Osteocyte (in vitro differentiated cells): ENCODE results near the gene HDAC9. TPM values are rescaled to one million over a fixed set of nuclear protein-coding genes. Genes with fewer than 3 reads are reported as not detected.
A peak's percentile ranks its signal among the peaks of the same experiment; 100 is the strongest.

ENCODE experiments used
- DNase-seq: peaks from one replicate; pipeline ENCODE4 v3.0.0; 2021; ENCODE audit warnings: mixed read lengths; ENCODE audit not compliant: unreplicated experiment; ENCODE audit errors: extremely low spot score
- H3K27ac Mint-ChIP-seq: one replicate; pipeline ENCODE4 v1.8.0; 2021; ENCODE audit warnings: mild to moderate bottlenecking, mixed read lengths; ENCODE audit not compliant: unreplicated experiment
- H3K27me3 Mint-ChIP-seq: one replicate; pipeline ENCODE4 v1.8.0; 2021; ENCODE audit warnings: mixed read lengths; ENCODE audit not compliant: unreplicated experiment
- H3K36me3 Mint-ChIP-seq: one replicate; pipeline ENCODE4 v1.8.0; 2021; ENCODE audit warnings: mixed read lengths; ENCODE audit not compliant: unreplicated experiment
- H3K4me1 Mint-ChIP-seq: one replicate; pipeline ENCODE4 v1.8.0; 2021; ENCODE audit warnings: mixed read lengths; ENCODE audit not compliant: unreplicated experiment
- H3K4me3 Mint-ChIP-seq: one replicate; pipeline ENCODE4 v1.8.0; 2021; ENCODE audit warnings: mild to moderate bottlenecking, moderate library complexity, mixed read lengths; ENCODE audit not compliant: unreplicated experiment
- H3K9me3 Mint-ChIP-seq: one replicate; pipeline ENCODE4 v1.8.0; 2021; ENCODE audit warnings: mixed read lengths; ENCODE audit not compliant: unreplicated experiment
- CTCF ChIP-seq: fragments of 200-600 bp; sonication (generic); IDR thresholded peaks from 2 replicates; pipeline ENCODE4 v1.5.0; 2021; ENCODE audit warnings: antibody characterized with exemption, mild to moderate bottlenecking, moderate library complexity
- total RNA-seq: library from RNA; stranded (reverse); gene quantifications from 2 replicates; pipeline ENCODE4 v1.2.1, GENCODE V29; 2021

The HDAC9 gene
- total RNA-seq, 1 donor from 2014 or later = 0.81 TPM

DNA sequence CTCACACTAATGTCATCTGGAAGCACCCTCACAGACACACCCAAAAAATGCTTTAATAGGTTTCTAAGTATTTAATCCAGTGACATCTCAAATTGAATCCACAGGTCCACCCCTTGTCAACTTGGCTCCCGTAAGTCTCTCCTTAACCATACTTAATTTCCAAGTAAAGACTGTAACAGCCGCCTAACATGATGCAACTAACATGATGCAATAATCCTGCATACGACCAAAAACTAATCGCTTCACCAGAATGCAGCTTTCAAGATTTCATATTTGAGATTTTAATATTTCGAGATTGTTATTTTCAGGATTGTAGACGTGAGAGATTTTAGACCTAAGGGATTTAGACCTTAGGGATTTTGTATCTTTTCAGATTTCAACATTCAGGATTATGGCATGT lies 3.7 kb upstream of the HDAC9 start:
- Mint-ChIP-seq H3K36me3 (no peaks in the 10 kb centered on the region), H3K27me3 (no peaks in the 10 kb centered on the region), H3K4me1 (peaks cover 20% of the 10 kb centered on the region), H3K4me3 (no peak overlapping the region), H3K9me3 (no peaks in the 10 kb centered on the region), H3K27ac (no peak overlapping the region)
- TF ChIP-seq CTCF = no peak
- DNase-seq = no peak

GRCh38 chr7:18494406-18494805 lies 1.1 kb upstream of the HDAC9 start:
- Mint-ChIP-seq H3K4me1 (peaks cover 20% of the 10 kb centered on the region), H3K36me3 (no peaks in the 10 kb centered on the region), H3K4me3 (no peak overlapping the region), H3K27ac (no peak overlapping the region), H3K9me3 (no peaks in the 10 kb centered on the region), H3K27me3 (no peaks in the 10 kb centered on the region)
- no peak for DNase-seq
- no peak for TF ChIP-seq CTCF

DNA sequence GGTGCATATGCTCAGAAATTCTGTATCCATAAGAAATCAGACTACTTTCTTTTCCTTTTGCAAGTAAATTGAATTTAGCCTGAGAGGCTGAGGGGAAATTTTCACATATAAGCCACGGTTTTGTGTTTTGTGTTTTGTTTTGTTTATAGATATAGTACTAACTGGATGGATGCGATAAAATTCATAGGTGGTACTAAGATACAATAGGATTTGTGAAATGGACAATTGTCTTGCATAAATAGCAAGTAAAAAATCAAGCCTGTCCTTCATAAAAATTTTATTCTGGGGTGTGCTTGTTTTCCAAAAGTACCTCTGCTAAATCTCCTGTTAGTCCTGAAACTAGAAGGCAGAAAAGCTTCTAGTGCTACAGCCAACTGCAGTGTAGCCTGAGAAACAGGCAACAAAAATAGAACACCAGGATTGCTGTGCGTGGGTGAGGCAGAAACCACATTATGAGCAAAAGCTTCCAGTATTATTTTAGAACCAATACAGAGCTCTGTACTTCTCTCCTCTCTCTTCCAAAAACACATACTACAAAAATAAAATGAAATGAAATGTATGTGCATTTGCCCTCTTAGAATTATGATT lies 634 bp upstream of the HDAC9 start:
- Mint-ChIP-seq H3K27me3 (no peaks in the 10 kb centered on the region), H3K27ac (peak overlapping the region; percentile 67), H3K4me1 (peaks cover 23% of the 10 kb centered on the region), H3K9me3 (no peaks in the 10 kb centered on the region), H3K4me3 (peak overlapping the region; percentile 72), H3K36me3 (no peaks in the 10 kb centered on the region)
- DNase-seq = no peak
- no peak for TF ChIP-seq CTCF

- no peak overlapping the region for H3K27ac Mint-ChIP-seq
- no peaks in the 10 kb centered on the region for H3K27me3 Mint-ChIP-seq
- H3K4me1 Mint-ChIP-seq = peaks cover 25% of the 10 kb centered on the region
- no peaks in the 10 kb centered on the region for H3K36me3 Mint-ChIP-seq
- no peak overlapping the region for H3K4me3 Mint-ChIP-seq
- H3K9me3 Mint-ChIP-seq = no peaks in the 10 kb centered on the region
- TF ChIP-seq CTCF = no peak
- no peak for DNase-seq
Measured at GRCh38 chr7:18496341-18496700, 772 bp downstream of the HDAC9 start.

DNA sequence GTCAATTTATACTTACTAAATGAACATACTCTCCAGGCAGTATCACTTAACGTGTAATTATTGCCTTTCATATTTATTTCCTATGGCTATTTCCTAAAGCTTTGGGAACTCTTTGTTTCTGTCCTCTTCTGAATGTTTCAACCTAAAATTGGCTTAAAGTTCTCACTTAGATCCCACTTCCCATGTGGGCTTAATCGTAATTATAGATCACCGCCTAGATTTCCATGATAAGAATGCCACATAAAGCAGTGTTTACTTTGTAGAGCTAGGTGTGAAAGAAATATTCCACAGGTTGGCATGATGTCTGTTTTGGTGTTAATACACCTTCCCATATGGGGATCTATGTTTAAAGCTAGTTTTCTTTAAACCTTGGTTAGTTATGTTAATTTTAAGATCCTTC lies 1.5 kb downstream of the HDAC9 start:
- no peak for TF ChIP-seq CTCF
- H3K27ac Mint-ChIP-seq = no peak overlapping the region
- no peaks in the 10 kb centered on the region for H3K27me3 Mint-ChIP-seq
- no peak overlapping the region for H3K4me3 Mint-ChIP-seq
- no peak for DNase-seq
- H3K4me1 Mint-ChIP-seq = peaks cover 29% of the 10 kb centered on the region
- no peaks in the 10 kb centered on the region for H3K9me3 Mint-ChIP-seq
- no peaks in the 10 kb centered on the region for H3K36me3 Mint-ChIP-seq
